ENCODE measurements around the gene PACS2.
A peak's percentile ranks its signal among the peaks of the same experiment; 100 is the strongest.
"Not testable (repeated sequence)": the region's sequence is repeated elsewhere in the genome, so short reads cannot be mapped to it uniquely, and the experiment has no call there.

The PACS2 gene

DNA sequence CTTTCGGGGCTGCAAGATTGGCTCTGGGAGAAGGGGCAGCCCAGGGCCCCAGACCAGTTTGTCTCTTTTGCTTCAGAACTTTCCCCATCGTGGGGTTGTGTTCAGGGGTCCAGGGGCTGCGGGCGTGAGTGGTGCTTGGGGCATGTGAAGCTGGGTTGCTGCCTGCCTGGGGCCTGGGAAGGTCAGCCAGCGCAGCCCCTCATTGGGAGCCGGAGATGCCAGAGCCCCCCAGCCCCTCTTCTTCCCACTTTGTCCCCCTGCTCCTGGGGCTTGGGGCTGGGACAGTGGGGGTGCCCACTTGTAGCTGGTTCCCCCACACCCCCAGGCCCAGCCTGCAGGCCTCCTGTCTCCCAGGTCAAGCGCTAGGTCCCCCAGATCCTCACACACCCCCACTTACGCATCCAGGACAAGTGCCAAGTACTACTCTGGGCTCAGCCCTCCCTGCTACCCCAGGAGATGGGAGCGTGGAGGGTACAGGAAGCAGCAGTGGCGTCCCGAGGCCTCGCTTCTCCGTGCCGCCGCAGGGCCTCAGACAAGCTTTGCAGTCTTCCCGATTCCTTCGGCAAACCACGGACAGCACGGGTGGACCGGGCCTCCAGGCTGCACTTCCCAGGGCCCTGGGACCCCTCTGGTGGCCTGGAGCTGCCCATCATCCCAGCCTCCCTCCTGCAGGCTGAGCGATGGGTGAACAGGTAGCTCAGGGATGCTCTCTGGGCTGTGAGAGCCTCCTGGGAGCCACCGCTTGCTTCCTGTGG, 41.5 kb downstream of the PACS2 start:
- no peak overlapping the region for H3K27ac ChIP-seq
- peaks cover 0 to 54% (median 23%) of the 10 kb centered on the region in 11 experiments; a peak in 15 of 22 replicates for H3K36me3 ChIP-seq
- no peak for TF ChIP-seq Cebpa-rat (IDR thresholded peaks at IDR 0.05)

GRCh38 chr14:105356927-105357326, 42.4 kb downstream of the PACS2 start:
- Histone ChIP-seq H3K4me3 (no peak overlapping the region), H3K4me1 (peaks cover 2 to 19% (median 8%) of the 10 kb centered on the region in 10 experiments; a peak in 18 of 20 replicates), H3K4me2 (no peak overlapping the region), H3K9me3 (replicated peaks in 1 of 11) (no peaks in the 10 kb centered on the region), H3K36me3 (peaks cover 0 to 56% (median 28%) of the 10 kb centered on the region in 11 experiments; a peak in 15 of 22 replicates), H3K27me3 (no peaks in the 10 kb centered on the region), H3K9ac (no peak overlapping the region), H4K20me1 (peaks cover 1 to 46% (median 10%) of the 10 kb centered on the region in 11 experiments; a peak in 17 of 22 replicates), H3K27ac (no peak overlapping the region)
- no peak for TF ChIP-seq Cebpa-rat (IDR thresholded peaks at IDR 0.05)

More for the DNA sequence above, 41.5 kb downstream of the PACS2 start:
- Histone ChIP-seq H3K4me3 (no peak overlapping the region), H3K27me3 (no peaks in the 10 kb centered on the region), H3K9ac (no peak overlapping the region), H3K9me3 (replicated peaks in 1 of 11) (no peaks in the 10 kb centered on the region), H3K4me1 (peaks cover 3 to 26% (median 14%) of the 10 kb centered on the region in 10 experiments; a peak in 18 of 20 replicates), H4K20me1 (peaks cover 10 to 55% (median 19%) of the 10 kb centered on the region in 11 experiments; a peak in 17 of 22 replicates), H3K4me2 (no peak overlapping the region)

DNA sequence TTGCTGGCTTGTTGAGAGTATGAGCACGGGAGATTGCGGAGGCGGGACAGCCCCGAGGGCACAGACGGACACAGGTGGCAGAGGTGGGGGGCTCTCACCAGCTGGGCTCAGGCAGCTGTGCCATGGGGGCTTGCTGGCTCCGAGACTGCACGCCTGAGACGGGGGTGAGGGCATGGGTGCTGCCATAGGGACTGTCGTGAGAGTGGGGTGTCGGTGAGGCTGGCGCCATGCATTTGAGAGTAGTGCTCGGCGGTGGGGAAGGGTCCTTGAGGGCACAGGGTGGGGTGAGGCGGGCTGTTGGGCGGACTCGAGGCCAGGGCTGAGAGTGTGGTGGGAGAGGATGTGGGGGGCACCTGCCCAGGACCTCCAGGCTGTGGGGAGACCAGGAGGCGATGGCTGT, 43.1 kb downstream of the PACS2 start:
- Histone ChIP-seq H3K36me3 (peaks cover 0 to 56% (median 28%) of the 10 kb centered on the region in 11 experiments; a peak in 15 of 22 replicates), H3K9me3 (replicated peaks in 1 of 11) (no peaks in the 10 kb centered on the region), H3K27ac (no peak overlapping the region), H4K20me1 (peaks cover 0 to 40% (median 5%) of the 10 kb centered on the region in 11 experiments; a peak in 16 of 22 replicates), H3K4me1 (peaks cover 0 to 12% (median 2%) of the 10 kb centered on the region in 10 experiments; a peak in 11 of 20 replicates), H3K27me3 (no peaks in the 10 kb centered on the region), H3K4me2 (no peak overlapping the region), H3K4me3 (no peak overlapping the region), H3K9ac (no peak overlapping the region)
- no peak for TF ChIP-seq Cebpa-rat (IDR thresholded peaks at IDR 0.05)

DNA sequence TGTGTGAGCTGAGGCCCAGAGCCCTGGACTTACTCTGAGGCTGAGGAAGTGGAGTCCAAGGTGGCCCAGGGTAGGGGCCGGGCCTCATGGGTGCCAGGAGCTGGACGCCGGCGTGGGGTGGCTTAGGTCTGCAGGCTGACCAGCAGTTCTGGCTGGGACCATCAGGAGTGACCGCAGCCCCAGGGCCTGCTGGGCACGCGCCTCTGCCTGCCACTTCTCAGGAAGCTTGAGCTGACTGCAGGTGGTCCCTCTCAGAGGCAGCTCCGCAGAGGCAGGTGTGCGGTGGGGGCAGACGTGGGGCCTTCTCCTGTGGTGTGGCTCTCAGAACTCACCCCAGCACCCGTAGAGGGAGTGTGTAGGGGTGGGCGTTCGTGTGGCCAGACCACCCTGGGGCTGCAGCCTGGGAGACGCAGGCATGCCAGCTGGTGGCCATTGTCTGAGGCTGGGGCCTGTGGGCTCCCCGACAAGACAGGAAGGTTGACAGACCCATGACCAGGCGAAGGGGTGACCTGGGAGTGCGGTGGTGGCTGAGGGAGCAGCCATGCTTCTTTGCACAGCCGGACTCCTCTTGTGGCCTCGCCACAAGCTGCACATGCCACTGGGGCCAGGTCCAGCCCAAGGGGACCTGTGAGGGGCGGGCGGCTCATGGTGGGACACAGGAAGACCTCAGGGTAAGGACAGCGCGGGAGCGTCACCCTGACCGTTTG, 43.7 kb downstream of the PACS2 start:
- no peaks in the 10 kb centered on the region for H3K9me3 ChIP-seq (replicated peaks in 1 of 11)
- TF ChIP-seq Cebpa-rat (IDR thresholded peaks at IDR 0.05), result no peak
- H3K27ac ChIP-seq, result no peak overlapping the region

GRCh38 chr14:105358943-105359342, 44.4 kb downstream of the PACS2 start:
- Histone ChIP-seq H3K9ac (no peak overlapping the region), H3K27ac (no peak overlapping the region), H3K4me3 (no peak overlapping the region), H3K9me3 (replicated peaks in 1 of 11) (no peaks in the 10 kb centered on the region), H3K27me3 (peaks cover 0 to 4% (median 0%) of the 10 kb centered on the region in 11 experiments; a peak in 2 of 22 replicates), H3K36me3 (peaks cover 0 to 51% (median 27%) of the 10 kb centered on the region in 11 experiments; a peak in 15 of 22 replicates), H3K4me1 (peaks cover 4 to 17% (median 7%) of the 10 kb centered on the region in 10 experiments; a peak in 19 of 20 replicates), H4K20me1 (peaks cover 0 to 42% (median 11%) of the 10 kb centered on the region in 11 experiments; a peak in 13 of 22 replicates), H3K4me2 (no peak overlapping the region)
- TF ChIP-seq Cebpa-rat (IDR thresholded peaks at IDR 0.05), result no peak

More for the DNA sequence above, 43.7 kb downstream of the PACS2 start:
- peaks cover 0 to 37% (median 4%) of the 10 kb centered on the region in 11 experiments; a peak in 12 of 22 replicates for H4K20me1 ChIP-seq
- H3K9ac ChIP-seq, result no peak overlapping the region
- H3K4me3 ChIP-seq, result no peak overlapping the region
- H3K4me1 ChIP-seq, result peaks cover 0 to 11% (median under 1%) of the 10 kb centered on the region in 10 experiments; a peak in 7 of 20 replicates
- 0 out of 22 replicates have a peak, but pooled peaks cover 0 to under 1% (median 0%) of the 10 kb centered on the region in 11 experiments for H3K27me3 ChIP-seq
- no peak overlapping the region for H3K4me2 ChIP-seq
- H3K36me3 ChIP-seq, result peaks cover 0 to 56% (median 28%) of the 10 kb centered on the region in 11 experiments; a peak in 15 of 22 replicates

GRCh38 chr14:105361412-105361811, 46.9 kb downstream of the PACS2 start:
- H3K4me2 ChIP-seq; H3K9ac ChIP-seq; H3K4me3 ChIP-seq; H3K9me3 ChIP-seq (replicated peaks in 1 of 11); H3K27ac ChIP-seq; H3K27me3 ChIP-seq: not testable (repeated sequence)
- Histone ChIP-seq H3K4me1 (peaks cover 20 to 34% (median 26%) of the 10 kb centered on the region in 10 experiments), H3K36me3 (peaks cover 0 to 27% (median 9%) of the 10 kb centered on the region in 11 experiments; a peak in 13 of 22 replicates), H4K20me1 (peaks cover 9 to 43% (median 25%) of the 10 kb centered on the region in 11 experiments; a peak in 19 of 22 replicates)

GRCh38 chr14:105363847-105364708, 49.5 kb downstream of the PACS2 start:
- H4K20me1 ChIP-seq, result peaks cover 7 to 42% (median 21%) of the 10 kb centered on the region in 11 experiments; a peak in 19 of 22 replicates
- H3K4me2 ChIP-seq, result peak overlapping the region; percentile 86 to 97 (median 93)
- no peak for TF ChIP-seq Cebpa-rat (IDR thresholded peaks at IDR 0.05)
- H3K27ac ChIP-seq, result 0 out of 22 replicates have a peak overlapping the region, but pooled peaks of 1 of the 11 experiments have one; percentile 9
- H3K9ac ChIP-seq, result peak overlapping the region; percentile 4 to 65 (median 40); a peak in 11 of 22 replicates
- peak overlapping the region; percentile 8 to 63 (median 44); a peak in 19 of 20 replicates for H3K4me3 ChIP-seq
- H3K36me3 ChIP-seq, result peaks cover 0 to 35% (median 26%) of the 10 kb centered on the region in 11 experiments; a peak in 14 of 22 replicates
- H3K4me1 ChIP-seq, result peaks cover 20 to 33% (median 26%) of the 10 kb centered on the region in 10 experiments
- H3K27me3 ChIP-seq, result peaks cover 0 to 4% (median 0%) of the 10 kb centered on the region in 11 experiments; a peak in 2 of 22 replicates
- H3K9me3 ChIP-seq (replicated peaks in 1 of 11), result no peaks in the 10 kb centered on the region

GRCh38 chr14:105365101-105365500, 50.6 kb downstream of the PACS2 start:
- Histone ChIP-seq H3K9ac (peak overlapping the region; percentile 4 to 65 (median 40); a peak in 12 of 22 replicates), H3K4me1 (peaks cover 20 to 33% (median 25%) of the 10 kb centered on the region in 10 experiments), H3K9me3 (replicated peaks in 1 of 11) (no peaks in the 10 kb centered on the region), H3K27me3 (peaks cover 0 to 4% (median 0%) of the 10 kb centered on the region in 11 experiments; a peak in 2 of 22 replicates), H4K20me1 (peaks cover 7 to 42% (median 21%) of the 10 kb centered on the region in 11 experiments; a peak in 19 of 22 replicates), H3K36me3 (peaks cover 0 to 43% (median 26%) of the 10 kb centered on the region in 11 experiments; a peak in 14 of 22 replicates), H3K4me2 (peak overlapping the region; percentile 86 to 97 (median 93)), H3K4me3 (peak overlapping the region in 8 of 10 experiments; percentile 8 to 63 (median 44); a peak in 10 of 20 replicates), H3K27ac (no peak overlapping the region)
- TF ChIP-seq Cebpa-rat (IDR thresholded peaks at IDR 0.05), result no peak
